ENCODE results near the gene CCDC57.
"Not testable (repeated sequence)": the region's sequence is repeated elsewhere in the genome, so short reads cannot be mapped to it uniquely, and the experiment has no call there.

The CCDC57 gene

GRCh38 chr17:82212331-82213250, at the start of gene CCDC57:
Gene CCDC57 (minus strand): TSS chr17:82212842. CDS start chr17:82201944, 10,898 bp downstream.
- peak; percentile 96 for DNase-seq (ENCODE audit: low spot score)

DNA sequence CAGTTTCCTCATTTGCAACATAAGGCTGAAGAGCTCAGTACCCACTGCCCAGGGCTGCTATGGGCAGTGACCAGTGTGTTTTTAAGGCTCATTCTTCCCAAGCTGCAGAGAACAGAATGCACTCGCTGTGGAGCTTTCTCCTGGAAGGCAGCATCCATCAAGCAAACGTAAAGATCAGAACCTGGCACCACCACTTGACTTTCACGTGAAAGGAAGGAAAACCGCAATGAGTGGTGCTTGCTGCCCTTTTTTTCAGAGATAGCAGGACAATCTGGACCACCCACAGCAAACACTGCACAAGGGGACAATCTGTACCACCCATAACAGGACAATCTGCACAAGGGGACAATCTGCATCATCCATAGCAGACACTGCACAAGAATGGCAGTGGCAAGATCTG, 49.7 kb upstream of the CCDC57 start:
- DNase-seq (ENCODE audit: low spot score): no peak

DNA sequence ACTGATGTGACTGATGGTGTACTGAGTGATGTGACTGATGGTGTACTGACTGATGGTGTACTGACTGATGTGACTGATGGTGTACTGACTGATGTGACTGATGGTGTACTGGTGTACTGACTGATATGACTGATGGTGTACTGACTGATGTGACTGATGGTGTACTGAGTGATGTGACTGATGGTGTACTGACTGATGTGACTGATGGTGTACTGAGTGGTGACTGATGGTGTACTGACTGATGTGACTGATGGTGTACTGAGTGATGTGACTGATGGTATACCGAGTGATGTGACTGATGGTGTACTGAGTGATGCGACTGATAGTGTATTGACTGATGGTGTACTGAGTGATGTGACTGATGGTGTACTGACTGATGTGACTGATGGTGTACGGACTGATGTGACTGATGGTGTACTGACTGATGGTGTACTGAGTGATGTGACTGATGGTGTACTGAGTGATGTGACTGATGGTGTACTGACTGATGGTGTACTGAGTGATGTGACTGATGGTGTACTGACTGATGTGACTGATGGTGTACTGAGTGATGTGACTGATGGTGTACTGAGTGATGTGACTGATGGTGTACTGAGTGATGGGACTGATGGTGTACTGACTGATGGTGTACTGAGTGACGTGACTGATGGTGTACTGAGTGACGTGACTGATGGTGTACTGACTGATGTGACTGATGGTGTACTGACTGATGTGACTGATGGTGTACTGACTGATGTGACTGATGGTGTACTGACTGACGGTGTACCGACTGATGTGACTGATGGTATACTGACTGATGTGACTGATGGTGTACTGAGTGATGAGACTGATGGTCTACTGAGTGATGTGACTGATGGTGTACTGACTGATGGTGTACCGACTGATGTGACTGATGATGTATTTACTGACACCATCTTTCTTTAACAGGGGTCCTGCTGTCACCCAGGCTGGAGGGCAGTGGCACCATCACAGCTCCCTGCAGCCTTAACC, 47.6 kb upstream of the CCDC57 start:
- not testable (repeated sequence) for DNase-seq (ENCODE audit: low spot score)

DNA sequence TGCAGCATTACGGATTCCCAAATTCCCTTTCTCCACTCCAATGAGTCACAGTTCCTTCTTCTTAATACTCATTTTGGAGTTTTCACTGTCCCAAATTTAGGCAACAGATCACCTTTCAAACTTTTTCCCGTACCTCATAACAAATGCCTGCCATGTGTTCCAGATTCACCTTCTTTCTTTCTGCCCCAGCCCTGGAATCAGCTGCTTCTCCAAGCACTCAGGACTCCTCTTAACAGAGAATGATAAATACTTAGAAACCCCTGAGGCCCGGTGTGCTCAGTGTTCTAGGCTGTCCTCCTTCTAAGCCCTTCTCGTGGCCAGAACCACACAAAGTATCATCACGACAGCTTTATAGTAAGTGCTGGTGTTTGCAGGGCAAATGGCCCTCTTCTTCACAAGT, 45.9 kb upstream of the CCDC57 start:
- DNase-seq (ENCODE audit: low spot score): no peak

DNA sequence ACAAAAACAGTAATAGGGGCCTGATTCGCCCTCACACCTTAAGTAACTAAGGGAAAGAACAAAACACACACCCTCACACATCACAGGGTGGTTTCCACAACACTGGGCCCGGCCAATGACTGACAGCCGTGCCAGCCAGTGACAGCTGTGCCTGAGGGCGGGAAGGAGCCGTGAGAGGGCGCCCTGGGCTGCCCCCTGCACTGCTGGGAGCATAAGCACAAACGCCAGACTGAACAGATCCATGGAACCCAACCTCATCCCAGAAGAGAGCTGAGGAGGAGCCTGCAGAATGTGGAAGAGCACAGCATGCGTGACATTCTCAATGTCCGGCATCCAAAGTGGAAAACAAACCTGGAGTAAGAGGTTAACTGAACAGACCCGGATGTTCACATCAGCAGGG, 44.8 kb upstream of the CCDC57 start:
- peak; percentile 53 for DNase-seq (ENCODE audit: low spot score)

- DNase-seq (ENCODE audit: low spot score): no peak
Measured at GRCh38 chr17:82256242-82256885, 43.7 kb upstream of the CCDC57 start.

DNA sequence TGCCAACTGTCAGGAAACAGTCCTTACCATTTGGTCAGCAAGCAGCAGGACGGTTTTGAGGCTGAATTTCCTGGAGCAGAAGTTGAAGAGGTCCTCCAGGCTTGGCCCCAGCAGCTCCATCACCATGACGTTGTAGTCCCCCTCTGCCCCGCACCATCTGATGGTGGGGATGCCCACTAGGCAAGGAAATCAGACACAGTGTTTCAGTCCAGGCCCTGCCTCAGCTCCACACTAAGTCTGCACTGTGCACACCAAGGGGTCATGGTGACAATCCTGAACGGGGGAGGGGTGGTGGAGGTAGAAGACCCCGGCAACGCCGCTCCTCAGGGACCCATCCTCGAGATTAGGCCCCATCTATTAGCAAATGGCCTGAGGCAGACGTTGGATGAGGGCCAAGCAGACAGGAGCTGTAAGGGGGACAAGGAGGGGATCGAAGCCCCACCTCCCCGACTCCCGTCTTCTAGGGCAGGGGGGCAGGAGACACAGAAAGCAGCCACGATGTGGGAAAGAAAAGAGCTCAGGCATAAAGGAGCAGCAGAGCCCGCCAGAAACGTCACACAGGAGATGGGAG, 42.8 kb upstream of the CCDC57 start:
- no peak for DNase-seq (ENCODE audit: low spot score)

DNA sequence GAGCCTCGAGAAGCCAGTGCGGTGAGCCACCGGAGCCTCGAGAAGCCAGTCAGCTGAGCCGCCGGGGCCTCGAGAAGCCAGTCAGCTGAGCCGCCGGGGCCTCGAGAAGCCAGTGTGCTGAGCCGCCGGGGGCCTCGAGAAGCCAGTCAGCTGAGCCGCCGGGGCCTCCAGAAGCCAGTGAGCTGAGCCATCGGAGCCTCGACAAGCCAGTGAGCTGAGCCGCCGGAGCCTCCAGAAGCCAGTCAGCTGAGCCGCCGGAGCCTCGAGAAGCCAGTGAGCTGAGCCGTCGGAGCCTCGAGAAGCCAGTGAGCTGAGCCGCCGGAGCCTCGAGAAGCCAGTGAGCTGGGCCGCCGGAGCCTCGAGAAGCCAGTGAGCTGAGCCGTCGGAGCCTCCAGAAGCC, 42.1 kb upstream of the CCDC57 start:
- not testable (repeated sequence) for DNase-seq (ENCODE audit: low spot score)

DNA sequence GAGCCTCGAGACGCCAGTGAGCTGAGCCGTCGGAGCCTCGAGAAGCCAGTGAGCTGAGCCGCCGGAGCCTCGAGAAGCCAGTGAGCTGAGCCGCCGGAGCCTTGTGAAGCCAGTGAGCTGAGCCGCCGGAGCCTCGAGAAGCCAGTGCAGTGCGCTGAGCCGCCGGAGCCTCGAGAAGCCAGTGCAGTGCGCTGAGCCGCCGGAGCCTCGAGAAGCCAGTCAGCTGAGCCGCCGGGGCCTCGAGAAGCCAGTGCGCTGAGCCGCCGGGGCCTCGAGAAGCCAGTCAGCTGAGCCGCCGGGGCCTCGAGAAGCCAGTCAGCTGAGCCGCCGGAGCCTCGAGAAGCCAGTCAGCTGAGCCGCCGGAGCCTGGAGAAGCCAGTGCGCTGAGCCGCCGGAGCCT, 41.5 kb upstream of the CCDC57 start:
- DNase-seq (ENCODE audit: low spot score): not testable (repeated sequence)

GRCh38 chr17:82253179-82253544, 40.5 kb upstream of the CCDC57 start:
- DNase-seq (ENCODE audit: low spot score): no peak

- no peak for DNase-seq (ENCODE audit: low spot score)
Measured at GRCh38 chr17:82252511-82253178, 40.0 kb upstream of the CCDC57 start.

DNA sequence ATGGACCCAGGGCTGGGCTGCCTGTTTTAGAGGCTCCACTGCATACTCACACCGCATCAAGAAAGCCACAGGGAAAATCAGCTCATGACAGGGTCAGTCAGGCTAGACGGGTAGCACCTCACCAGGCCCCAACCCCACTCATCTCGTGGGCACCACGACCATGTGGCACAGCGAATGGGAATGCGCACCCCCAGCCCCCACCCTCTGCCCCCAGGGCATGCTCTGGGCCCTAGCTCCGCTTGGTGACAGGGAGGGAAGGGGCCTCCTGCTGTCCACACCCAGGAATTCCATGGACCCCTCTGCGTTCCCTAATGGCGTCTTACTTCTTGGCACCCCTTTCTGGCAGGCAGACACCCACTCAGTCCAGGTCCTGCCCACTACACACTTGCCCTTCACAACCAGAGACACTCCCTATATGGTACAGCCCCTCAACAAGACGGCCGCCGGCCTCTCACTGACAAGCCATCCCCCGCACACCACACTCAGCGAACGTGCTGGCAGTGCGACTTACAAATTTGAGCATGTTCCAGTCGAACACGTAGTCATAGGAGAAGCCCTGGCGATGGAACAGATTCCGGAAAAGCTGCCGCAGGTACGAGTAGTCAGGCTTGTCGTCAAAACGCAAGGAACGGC, 38.3 kb upstream of the CCDC57 start:
- DNase-seq (ENCODE audit: low spot score): no peak

DNA sequence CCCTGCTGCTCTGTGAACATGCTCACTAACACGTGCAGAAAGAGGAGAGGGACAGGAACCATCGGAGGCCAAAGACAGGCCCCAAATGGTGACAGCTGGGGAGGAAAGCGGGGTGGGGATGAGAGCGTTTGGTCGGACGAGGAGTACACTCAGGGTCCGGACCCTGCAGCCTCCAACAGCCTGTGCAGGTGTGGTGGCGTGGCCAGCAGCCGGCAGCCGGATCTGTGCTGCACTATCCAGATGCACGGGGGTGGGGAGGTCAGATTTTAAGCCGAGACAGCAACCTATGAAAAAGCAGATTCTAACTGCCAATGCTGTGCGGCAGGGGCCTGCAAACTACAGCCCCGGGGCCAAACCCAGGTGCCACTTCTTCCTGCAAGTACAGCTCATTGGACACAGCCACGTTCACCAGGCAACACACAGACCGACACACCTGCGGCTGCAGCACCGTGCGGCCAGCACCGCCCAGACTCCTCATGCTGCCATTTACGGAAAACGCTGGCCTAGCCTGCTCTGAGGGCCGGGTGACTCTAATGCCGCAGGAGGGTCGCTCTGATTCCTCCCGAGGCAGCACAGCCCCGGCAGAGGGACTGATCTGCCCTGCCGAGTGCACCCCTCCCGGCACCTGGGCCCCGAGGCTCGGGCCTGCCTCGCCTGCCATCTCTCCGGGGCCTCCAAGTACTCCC, 37.4 kb upstream of the CCDC57 start:
- no peak for DNase-seq (ENCODE audit: low spot score)

DNA sequence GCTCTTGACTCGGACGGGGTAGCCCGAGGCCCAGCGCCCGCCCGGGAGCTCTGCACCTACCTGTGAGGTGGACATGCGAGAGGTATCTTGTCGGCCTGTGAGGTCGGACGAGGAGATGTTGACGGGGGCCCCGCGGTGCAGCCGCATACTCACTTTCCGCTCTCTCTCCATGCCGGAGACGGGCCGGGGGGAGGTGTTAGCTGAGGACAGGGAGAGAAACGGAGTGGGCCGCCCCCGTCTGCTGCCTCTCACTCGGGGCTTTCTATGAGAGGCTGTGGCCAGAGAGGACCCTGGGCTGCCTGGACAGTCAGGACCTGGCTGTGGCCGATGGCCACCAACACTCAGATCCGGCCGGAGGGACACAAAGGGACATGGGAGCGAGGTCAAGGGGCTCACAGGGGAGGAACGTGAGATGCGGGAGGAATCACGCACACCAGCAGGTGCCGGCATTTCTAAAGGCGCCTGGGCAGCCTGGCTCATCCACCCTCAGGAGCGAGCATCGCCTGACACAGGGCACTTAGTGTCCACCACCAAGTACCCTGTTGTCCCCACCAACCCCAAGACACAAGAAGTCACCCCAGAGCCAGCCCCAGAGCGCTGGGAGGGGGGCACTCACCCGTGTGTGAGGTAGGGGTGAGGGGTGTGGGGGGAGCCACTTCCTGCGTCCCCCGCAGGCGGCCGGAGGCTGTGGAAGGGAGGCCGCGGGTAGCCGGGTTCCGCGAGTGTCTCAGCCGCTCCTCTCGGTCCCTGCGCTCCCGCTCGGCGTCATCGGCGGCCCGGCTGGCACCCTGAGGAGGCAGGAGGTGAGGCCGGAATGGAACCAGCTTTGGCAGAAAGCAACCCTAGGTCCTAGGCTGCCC, 36.4 kb upstream of the CCDC57 start:
- DNase-seq (ENCODE audit: low spot score): no peak

- DNase-seq (ENCODE audit: low spot score): no peak
Measured at GRCh38 chr17:82247856-82248671, 35.4 kb upstream of the CCDC57 start.

- peak; percentile 60 for DNase-seq (ENCODE audit: low spot score)
Measured at GRCh38 chr17:82247182-82247823, 34.7 kb upstream of the CCDC57 start.

DNA sequence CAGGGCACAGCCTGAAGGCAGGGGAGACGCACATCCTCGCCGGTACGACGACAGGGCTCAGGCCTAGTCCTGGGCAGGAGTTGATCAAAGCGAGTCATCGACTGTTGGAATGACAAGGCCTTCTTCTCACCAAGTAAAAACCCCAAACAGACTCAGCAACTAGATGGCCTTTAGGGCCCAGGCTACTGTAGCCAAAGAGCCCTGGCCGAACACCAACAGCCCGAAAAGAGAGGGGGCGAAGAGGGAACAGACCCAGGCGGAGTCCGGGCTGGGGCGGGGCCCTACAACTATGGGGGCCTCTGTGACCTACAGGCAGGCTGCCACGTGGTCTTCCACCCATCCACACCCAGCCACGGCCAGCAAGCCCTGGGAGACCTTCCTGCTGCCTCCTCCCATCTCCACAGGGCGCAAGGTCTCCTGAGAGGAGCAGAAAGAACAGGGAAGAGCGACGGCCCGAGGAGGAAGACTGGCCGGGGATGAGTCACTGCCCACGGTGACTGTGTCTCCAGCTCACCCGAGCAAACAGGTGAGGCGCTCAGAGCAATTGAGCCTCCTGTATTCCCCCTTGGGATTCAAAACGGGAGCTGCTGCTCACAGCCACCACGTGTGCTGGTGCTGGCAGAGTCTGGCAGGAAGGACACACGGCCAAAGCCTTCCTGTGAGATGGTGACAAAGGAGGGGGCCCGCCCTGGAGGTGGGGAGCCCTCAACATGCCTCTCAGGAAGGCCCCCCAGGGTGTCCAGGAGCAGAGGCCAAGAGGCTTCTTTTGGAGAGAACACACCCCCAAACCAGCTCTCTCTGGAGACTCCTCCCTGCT, 33.9 kb upstream of the CCDC57 start:
- peak; percentile 59 for DNase-seq (ENCODE audit: low spot score)
